ENCODE measurements around the gene FRS2. TPM values are rescaled to one million over a fixed set of nuclear protein-coding genes. Genes with fewer than 3 reads are reported as not detected.

The FRS2 gene
- total RNA-seq, 4 donors from 2014 or later, result 27.4 to 159 (median 65.4) TPM

DNA sequence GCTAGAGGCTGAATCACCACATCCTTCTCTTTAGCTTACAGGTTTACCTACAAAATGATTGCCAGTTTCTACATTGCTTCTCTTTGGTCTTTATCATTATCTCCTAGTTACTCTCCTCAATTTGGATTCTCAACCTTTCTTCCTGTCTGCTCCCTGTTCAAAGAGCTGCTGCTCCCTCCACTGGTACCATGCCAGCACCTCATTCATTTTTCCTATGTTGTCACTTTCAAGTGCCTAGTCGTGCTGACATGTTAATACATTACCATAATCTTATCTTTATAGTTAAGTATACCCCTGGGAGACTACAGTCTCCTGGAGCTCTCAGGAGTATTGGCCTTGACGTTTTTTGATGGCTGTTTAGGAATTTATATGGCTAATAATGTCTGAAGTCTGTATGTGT, 14.2 kb downstream of the FRS2 start:
- no peak overlapping the region for H3K27ac ChIP-seq
- no peak for TF ChIP-seq POLR2A (IDR thresholded peaks at IDR 0.05)
- TF ChIP-seq, protein P1, sequence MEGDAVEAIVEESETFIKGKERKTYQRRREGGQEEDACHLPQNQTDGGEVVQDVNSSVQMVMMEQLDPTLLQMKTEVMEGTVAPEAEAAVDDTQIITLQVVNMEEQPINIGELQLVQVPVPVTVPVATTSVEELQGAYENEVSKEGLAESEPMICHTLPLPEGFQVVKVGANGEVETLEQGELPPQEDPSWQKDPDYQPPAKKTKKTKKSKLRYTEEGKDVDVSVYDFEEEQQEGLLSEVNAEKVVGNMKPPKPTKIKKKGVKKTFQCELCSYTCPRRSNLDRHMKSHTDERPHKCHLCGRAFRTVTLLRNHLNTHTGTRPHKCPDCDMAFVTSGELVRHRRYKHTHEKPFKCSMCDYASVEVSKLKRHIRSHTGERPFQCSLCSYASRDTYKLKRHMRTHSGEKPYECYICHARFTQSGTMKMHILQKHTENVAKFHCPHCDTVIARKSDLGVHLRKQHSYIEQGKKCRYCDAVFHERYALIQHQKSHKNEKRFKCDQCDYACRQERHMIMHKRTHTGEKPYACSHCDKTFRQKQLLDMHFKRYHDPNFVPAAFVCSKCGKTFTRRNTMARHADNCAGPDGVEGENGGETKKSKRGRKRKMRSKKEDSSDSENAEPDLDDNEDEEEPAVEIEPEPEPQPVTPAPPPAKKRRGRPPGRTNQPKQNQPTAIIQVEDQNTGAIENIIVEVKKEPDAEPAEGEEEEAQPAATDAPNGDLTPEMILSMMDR (IDR thresholded peaks at IDR 0.05), result no peak
- no peaks in the 10 kb centered on the region for H3K9me3 ChIP-seq
- no peaks in the 10 kb centered on the region for H3K27me3 ChIP-seq
- intact Hi-C loops (cut with DNase I; ENCODE audit: low total_unique reads), result no loop called here
- H3K4me1 ChIP-seq, result peaks cover 0 to 12% of the 10 kb centered on the region in 2 donors
- no peak for DNase-seq
- H3K4me3 ChIP-seq, result no peak overlapping the region
- H3K36me3 ChIP-seq, result no peaks in the 10 kb centered on the region

DNA sequence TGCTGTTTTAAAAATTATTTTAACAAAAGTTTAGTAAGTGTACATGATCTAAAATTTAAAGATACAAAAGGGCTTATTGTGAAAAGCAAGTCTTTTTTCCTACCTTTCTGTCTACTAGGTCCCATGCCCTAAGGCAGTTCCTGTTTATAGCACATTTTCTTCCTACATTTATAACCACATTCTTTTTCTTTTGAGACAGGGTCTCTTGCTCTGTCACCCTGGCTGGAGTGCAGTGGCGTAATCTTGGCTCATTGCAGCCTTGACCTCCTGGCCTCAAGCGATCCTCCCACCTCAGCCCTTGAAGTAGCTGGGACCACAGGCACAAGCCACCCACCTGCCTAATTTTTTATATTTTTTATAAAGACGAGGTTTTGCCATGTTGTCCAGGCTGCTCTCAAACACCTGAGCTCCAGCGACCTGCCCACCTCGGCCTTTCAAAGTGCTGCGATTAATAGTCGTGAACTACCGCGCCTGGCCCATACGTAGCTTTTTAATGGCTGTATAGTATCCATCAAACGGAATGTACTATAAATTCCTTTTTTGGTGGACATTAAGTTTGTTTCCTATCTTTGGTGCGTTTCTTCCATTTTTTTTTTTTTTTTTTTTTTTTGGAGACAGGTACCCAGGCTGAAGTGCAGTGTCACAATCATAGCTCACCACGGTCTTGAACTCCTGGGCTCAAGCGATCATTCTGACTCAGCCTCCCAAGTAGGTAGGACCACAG, 20.9 kb downstream of the FRS2 start:
- no peak for TF ChIP-seq POLR2A (IDR thresholded peaks at IDR 0.05)
- TF ChIP-seq, protein P1 (IDR thresholded peaks at IDR 0.05), result no peak
- intact Hi-C loops (cut with DNase I; ENCODE audit: low total_unique reads), result no loop called here
- Histone ChIP-seq H3K4me3 (no peak overlapping the region), H3K27ac (no peak overlapping the region), H3K36me3 (no peaks in the 10 kb centered on the region), H3K9me3 (no peaks in the 10 kb centered on the region), H3K4me1 (peaks cover 0 to 3% of the 10 kb centered on the region in 2 donors), H3K27me3 (no peaks in the 10 kb centered on the region)
- no peak for DNase-seq

DNA sequence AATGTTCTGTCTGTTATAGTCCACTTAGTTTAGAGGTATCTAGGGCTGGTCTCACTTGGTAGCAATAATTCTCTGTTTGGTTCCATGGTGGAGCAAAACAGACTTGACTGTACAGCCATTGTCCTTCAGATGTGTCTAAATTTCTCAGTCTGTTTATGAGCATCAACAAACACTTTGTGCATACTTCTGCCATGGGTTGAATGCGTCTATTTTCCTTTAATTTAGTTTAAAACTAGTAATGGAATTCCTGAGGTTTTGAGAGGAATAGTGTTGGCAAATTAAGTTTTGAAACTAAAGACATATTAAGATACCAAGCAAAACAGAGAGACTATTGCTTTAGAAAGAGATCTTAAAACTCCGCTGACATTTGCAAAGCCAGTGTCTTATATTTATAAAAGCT, 22.6 kb downstream of the FRS2 start:
- Histone ChIP-seq H3K9me3 (no peaks in the 10 kb centered on the region), H3K36me3 (no peaks in the 10 kb centered on the region), H3K27me3 (no peaks in the 10 kb centered on the region), H3K27ac (no peak overlapping the region), H3K4me1 (peaks cover 0 to 8% of the 10 kb centered on the region in 2 donors), H3K4me3 (no peak overlapping the region)
- DNase-seq, result no peak
- intact Hi-C loops (cut with DNase I; ENCODE audit: low total_unique reads), result no loop called here
- TF ChIP-seq POLR2A (IDR thresholded peaks at IDR 0.05), result no peak
- TF ChIP-seq, protein P1 (IDR thresholded peaks at IDR 0.05), result no peak

DNA sequence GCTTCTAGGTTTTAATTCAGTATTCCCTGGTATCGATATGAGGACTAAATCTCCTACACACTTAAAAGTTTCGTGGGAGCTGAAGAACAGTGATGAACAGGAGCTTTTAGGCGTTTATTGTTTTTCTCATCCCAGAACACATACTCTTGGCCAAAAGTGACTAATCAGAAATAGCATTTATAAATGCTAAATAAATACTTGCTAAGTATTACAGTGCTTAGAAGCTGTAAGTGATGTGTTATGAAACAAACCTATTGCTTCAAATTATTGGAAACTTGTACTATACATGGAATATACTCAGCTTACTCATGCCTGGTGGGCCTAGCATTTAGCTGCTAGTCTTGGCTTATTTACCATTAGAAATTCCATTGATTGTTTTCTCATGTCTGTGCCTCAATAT, 24.9 kb downstream of the FRS2 start:
- no peak overlapping the region for H3K4me3 ChIP-seq
- H3K9me3 ChIP-seq, result no peaks in the 10 kb centered on the region
- TF ChIP-seq, protein P1 (IDR thresholded peaks at IDR 0.05), result no peak
- no peak for TF ChIP-seq POLR2A (IDR thresholded peaks at IDR 0.05)
- no peaks in the 10 kb centered on the region for H3K27me3 ChIP-seq
- no peaks in the 10 kb centered on the region for H3K36me3 ChIP-seq
- peaks cover 0 to 8% of the 10 kb centered on the region in 2 donors for H3K4me1 ChIP-seq
- no peak overlapping the region for H3K27ac ChIP-seq
- intact Hi-C loops (cut with DNase I; ENCODE audit: low total_unique reads), result no loop called here
- no peak for DNase-seq

DNA sequence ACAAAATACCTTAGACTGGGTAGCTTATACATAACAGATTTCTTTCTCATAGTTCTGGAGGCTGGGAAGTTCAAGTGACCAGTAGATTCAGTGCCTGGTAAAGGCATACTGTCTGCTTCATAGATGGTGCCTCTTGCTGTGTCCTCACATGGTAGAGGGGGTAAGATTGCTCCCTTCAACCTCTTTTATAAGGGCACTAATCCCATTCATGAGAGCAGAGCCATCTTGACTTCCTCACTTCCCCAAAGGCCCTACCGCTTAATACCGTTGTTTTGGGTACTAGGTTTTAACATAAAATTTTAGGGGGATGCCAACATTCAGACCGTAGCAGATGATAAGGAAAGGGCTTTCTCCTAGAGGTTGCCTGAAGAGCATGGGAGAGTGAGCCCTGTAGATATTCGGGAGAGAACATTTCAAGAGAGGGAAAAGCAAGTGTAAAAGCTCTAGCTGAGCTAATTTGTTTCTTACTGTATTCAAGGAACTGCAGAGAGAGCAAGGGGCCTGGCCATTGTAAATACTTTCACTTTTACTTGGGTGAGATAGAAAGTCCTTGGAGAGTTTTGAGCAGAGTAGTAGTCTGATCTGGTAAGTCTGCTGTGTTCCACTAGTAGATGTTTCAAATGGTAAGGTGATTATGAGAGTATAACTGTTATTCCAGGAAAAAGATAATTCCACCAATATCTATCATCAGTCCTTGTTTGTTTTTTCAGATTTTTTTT, 27.3 kb downstream of the FRS2 start:
- Histone ChIP-seq H3K36me3 (no peaks in the 10 kb centered on the region), H3K27me3 (no peaks in the 10 kb centered on the region), H3K4me3 (no peak overlapping the region), H3K4me1 (peaks cover 0 to 5% of the 10 kb centered on the region in 2 donors), H3K9me3 (no peaks in the 10 kb centered on the region), H3K27ac (no peak overlapping the region)
- no peak for TF ChIP-seq POLR2A (IDR thresholded peaks at IDR 0.05)
- TF ChIP-seq, protein P1 (IDR thresholded peaks at IDR 0.05), result no peak
- no peak for DNase-seq
- intact Hi-C loops (cut with DNase I; ENCODE audit: low total_unique reads), result no loop called here
